H9 (cell line): ENCODE results near the gene PRDM13. TPM values are rescaled to one million over a fixed set of nuclear protein-coding genes. Genes with fewer than 3 reads are reported as not detected.
A peak's percentile ranks its signal among the peaks of the same experiment; 100 is the strongest.

Experiments used
- DNase-seq: peaks from one replicate; pipeline ENCODE4 v3.0.0-alpha.2; 2017
- H2AFZ ChIP-seq: one replicate; pipeline ENCODE4 v1.6.1; 2013; ENCODE audit warnings: mild to moderate bottlenecking, low read length, control low read depth, moderate library complexity
- H2AK5ac ChIP-seq: 2 replicates; pipeline ENCODE4 v1.6.1; 2013; ENCODE audit warnings: low read length, control low read depth, mixed read lengths; ENCODE audit not compliant: insufficient read length
- H2BK120ac ChIP-seq: one replicate; pipeline ENCODE4 v1.6.1; 2013; ENCODE audit warnings: low read depth, mild to moderate bottlenecking, low read length, control low read depth, inconsistent platforms; ENCODE audit not compliant: poor library complexity, severe bottlenecking
- H2BK12ac ChIP-seq: 2 replicates; pipeline ENCODE4 v1.6.1; 2013; ENCODE audit warnings: low read length, control low read depth, mixed read lengths, low read depth; ENCODE audit not compliant: insufficient read length
- H2BK15ac ChIP-seq: 2 replicates; pipeline ENCODE4 v1.6.1; 2013; ENCODE audit warnings: low read depth, low read length, control low read depth
- H2BK20ac ChIP-seq: one replicate; pipeline ENCODE4 v1.6.1; 2013; ENCODE audit warnings: low read depth, mild to moderate bottlenecking, low read length, control low read depth, inconsistent platforms; ENCODE audit not compliant: poor library complexity, severe bottlenecking
- H2BK5ac ChIP-seq: 2 replicates; pipeline ENCODE4 v1.6.1; 2013; ENCODE audit warnings: low read length, control low read depth, mixed read lengths; ENCODE audit not compliant: insufficient read length
- H3K14ac ChIP-seq: 2 replicates; pipeline ENCODE4 v1.6.1; 2013; ENCODE audit warnings: low read length, control low read depth; ENCODE audit not compliant: insufficient read depth
- H3K18ac ChIP-seq: 2 replicates; pipeline ENCODE4 v1.6.1; 2013; ENCODE audit warnings: low read depth, mild to moderate bottlenecking, mixed read lengths, low read length, control low read depth; ENCODE audit not compliant: insufficient read length
- H3K23ac ChIP-seq: 2 replicates; pipeline ENCODE4 v1.6.1; 2013; ENCODE audit warnings: low read length, control low read depth, mixed read lengths, low read depth; ENCODE audit not compliant: insufficient read length
- H3K23me2 ChIP-seq: 2 replicates; pipeline ENCODE4 v1.6.1; 2013; ENCODE audit warnings: low read depth, mild to moderate bottlenecking, mixed read lengths, low read length, control low read depth; ENCODE audit not compliant: insufficient read length, poor library complexity, severe bottlenecking
- H3K27ac ChIP-seq: 2 replicates; pipeline ENCODE4 v1.5.1; 2013; ENCODE audit warnings: low read length, control low read depth, mixed read lengths, low read depth; ENCODE audit not compliant: insufficient read length
- H3K27me3 ChIP-seq: 2 replicates; pipeline ENCODE4 v1.6.1; 2013; ENCODE audit warnings: low read length, control low read depth, inconsistent platforms; ENCODE audit not compliant: insufficient read depth
- H3K4ac ChIP-seq: 2 replicates; pipeline ENCODE4 v1.6.1; 2013; ENCODE audit warnings: low read depth, mild to moderate bottlenecking, control low read depth, inconsistent platforms, low read length, moderate library complexity
- H3K4me1 ChIP-seq: 2 replicates; pipeline ENCODE4 v1.6.1; 2013; ENCODE audit warnings: low read length, control low read depth, inconsistent platforms; ENCODE audit not compliant: insufficient read depth
- H3K4me2 ChIP-seq: 2 replicates; pipeline ENCODE4 v1.6.1; 2013; ENCODE audit warnings: low read length, control low read depth, mixed read lengths; ENCODE audit not compliant: insufficient read length, insufficient read depth
- H3K56ac ChIP-seq: 2 replicates; pipeline ENCODE4 v1.6.1; 2013; ENCODE audit warnings: low read depth, mild to moderate bottlenecking, mixed read lengths, low read length, control low read depth; ENCODE audit not compliant: insufficient read length
- H3K79me1 ChIP-seq: 2 replicates; pipeline ENCODE4 v1.6.1; 2013; ENCODE audit warnings: low read depth, mild to moderate bottlenecking, moderate library complexity, low read length, control low read depth, inconsistent platforms; ENCODE audit not compliant: insufficient read depth, poor library complexity, severe bottlenecking
- H3K79me2 ChIP-seq: 2 replicates; pipeline ENCODE4 v1.6.1; 2013; ENCODE audit warnings: low read length, control low read depth, inconsistent platforms; ENCODE audit not compliant: insufficient read depth
- H3K9ac ChIP-seq: 2 replicates; pipeline ENCODE4 v1.6.1; 2013; ENCODE audit warnings: low read length, control low read depth, mixed read lengths; ENCODE audit not compliant: insufficient read length; ENCODE audit errors: extremely low read depth
- H3K9me3 ChIP-seq: one replicate; pipeline ENCODE4 v1.6.1; 2013; ENCODE audit warnings: low read depth, low read length, inconsistent platforms; ENCODE audit not compliant: control insufficient read depth
- H3T11ph ChIP-seq: one replicate; pipeline ENCODE4 v1.6.1; 2013; ENCODE audit warnings: mild to moderate bottlenecking, low read length, control low read depth, inconsistent platforms
- H4K20me1 ChIP-seq: one replicate; pipeline ENCODE4 v1.6.1; 2013; ENCODE audit not compliant: control insufficient read depth, insufficient read length, insufficient read depth
- H4K5ac ChIP-seq: 2 replicates; pipeline ENCODE4 v1.6.1; 2013; ENCODE audit warnings: low read depth, mild to moderate bottlenecking, mixed read lengths, low read length, control low read depth; ENCODE audit not compliant: insufficient read length
- H4K8ac ChIP-seq: replicated peaks from 2 replicates; pipeline ENCODE4 v1.6.1; 2013; ENCODE audit warnings: low read length, control low read depth, mixed read lengths, low read depth; ENCODE audit not compliant: insufficient read length
- H4K91ac ChIP-seq: 2 replicates; pipeline ENCODE4 v1.6.1; 2013; ENCODE audit warnings: low read depth, mild to moderate bottlenecking, moderate library complexity, mixed read lengths, low read length, control low read depth; ENCODE audit not compliant: insufficient read length
- H3K27ac Mint-ChIP-seq, 3 experiments: 2 replicates in 2 of 3; 3 replicates in 1 of 3; pipeline ENCODE4 v1.8.0; 2020 to 2021; ENCODE audit warnings: mixed read lengths in 3 of 3, mild to moderate bottlenecking in 1 of 3, moderate library complexity in 1 of 3
- H3K27me3 Mint-ChIP-seq: 2 replicates; pipeline ENCODE4 v1.8.0; 2021; ENCODE audit warnings: low read depth, mild to moderate bottlenecking, moderate library complexity, mixed read lengths
- H3K36me3 Mint-ChIP-seq, 3 experiments: 2 replicates in 2 of 3; 3 replicates in 1 of 3; pipeline ENCODE4 v1.8.0; 2020 to 2021; ENCODE audit warnings: low read depth in 3 of 3, mixed read lengths in 3 of 3; ENCODE audit not compliant: insufficient read depth in 1 of 3
- H3K4me1 Mint-ChIP-seq, 2 experiments: 2 replicates each; pipeline ENCODE4 v1.8.0; 2020; ENCODE audit warnings: mixed read lengths in 2 of 2
- H3K4me3 Mint-ChIP-seq, 2 experiments: 2 replicates in 1 of 2; 3 replicates in 1 of 2; pipeline ENCODE4 v1.8.0; 2020 to 2021; ENCODE audit warnings: mild to moderate bottlenecking in 2 of 2, mixed read lengths in 2 of 2, moderate library complexity in 1 of 2
- H3K9me3 Mint-ChIP-seq, 2 experiments: 2 replicates in 1 of 2; 3 replicates in 1 of 2; pipeline ENCODE4 v1.8.0; 2020; ENCODE audit warnings: mild to moderate bottlenecking in 2 of 2, mixed read lengths in 2 of 2, moderate library complexity in 1 of 2
- WGBS: extraction: QIAGEN DNeasy Blood & Tissue Kit; methylation state at CpG from one replicate; pipeline ENCODE4 v1.1.7; 2013; ENCODE audit warnings: missing lambda C conversion rate, low lambda C conversion rate, mixed read lengths; ENCODE audit not compliant: insufficient read length; ENCODE audit errors: extremely low coverage; 5-methylcytosine and 5-hydroxymethylcytosine counted together
- total RNA-seq: library from RNA; stranded (reverse); gene quantifications from 2 replicates; pipeline ENCODE4 v1.2.1, GENCODE V29; 2021
- TF ChIP-seq, protein P1 (sequence below): fragments of 200-600 bp; sonication (generic); conservative IDR thresholded peaks from 3 replicates; pipeline ENCODE4 v1.8.0; 2021; ENCODE audit warnings: antibody characterized with exemption, mild to moderate bottlenecking

Gene PRDM13
- total RNA-seq, 1 experiment from 2014 or later: not detected

DNA sequence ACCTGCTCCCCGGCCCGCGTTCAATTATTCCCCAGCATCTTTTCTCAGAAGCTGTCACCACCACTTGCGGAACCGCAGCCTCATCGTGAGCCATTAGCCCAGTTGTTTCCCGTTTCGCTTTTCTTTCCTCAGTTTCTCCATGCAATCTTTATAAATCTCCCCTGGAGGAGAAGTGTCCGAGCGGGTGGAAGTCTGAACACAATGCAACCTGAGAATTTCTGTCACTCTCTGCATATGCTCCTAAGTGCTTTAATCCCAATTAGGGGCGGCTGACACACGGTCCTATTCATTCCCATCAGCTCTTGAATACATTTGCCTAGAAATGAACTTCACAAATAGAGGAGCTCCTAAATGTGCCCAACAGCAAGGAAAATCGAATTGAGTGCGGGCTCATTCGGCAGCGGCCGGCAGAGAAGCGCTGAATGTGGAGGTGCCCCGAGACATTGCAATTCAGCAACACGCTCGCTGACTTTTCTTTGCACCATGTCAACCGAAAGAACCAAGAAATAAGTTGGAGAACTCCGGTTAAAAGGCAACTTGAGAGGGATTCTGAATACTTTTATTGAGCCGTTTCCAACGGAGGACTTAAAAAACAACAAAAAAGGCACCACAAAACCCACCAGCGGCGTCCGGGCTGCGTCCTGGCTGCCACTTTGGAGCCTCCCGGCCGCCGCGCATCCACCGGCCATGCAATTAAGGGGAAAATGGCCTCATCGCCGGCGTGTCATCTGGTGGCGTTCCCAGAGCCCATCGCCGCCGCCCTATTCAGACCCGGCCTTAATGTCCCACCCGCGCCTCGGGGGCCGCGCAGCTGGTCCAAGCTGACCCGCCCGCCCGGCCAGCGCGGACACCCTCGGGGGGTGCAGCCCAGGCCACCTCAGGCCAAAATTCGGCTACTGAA is 3.9 kb upstream of the PRDM13 start:
- Histone ChIP-seq H3K18ac (no peak overlapping the region), H3K23me2 (no peaks in the 10 kb centered on the region), H2BK15ac (no peak overlapping the region), H3K4me1 (no peaks in the 10 kb centered on the region), H2AK5ac (no peak overlapping the region), H2BK5ac (no peak overlapping the region), H3K79me1 (no peaks in the 10 kb centered on the region), H2BK12ac (no peak overlapping the region), H3K4me2 (peak overlapping the region; percentile 46), H3K56ac (no peak overlapping the region), H3K4ac (no peak overlapping the region), H3T11ph (no peak overlapping the region), H2AFZ (no peak overlapping the region), H3K23ac (no peak overlapping the region), H4K20me1 (no peaks in the 10 kb centered on the region), H4K8ac (no peak overlapping the region), H3K9ac (no peak overlapping the region), H3K14ac (no peak overlapping the region), H3K9me3 (no peaks in the 10 kb centered on the region), H2BK120ac (no peak overlapping the region), H3K79me2 (no peaks in the 10 kb centered on the region), H4K5ac (no peak overlapping the region), H4K91ac (no peak overlapping the region), H3K27me3 (peaks cover 89% of the 10 kb centered on the region), H2BK20ac (no peak overlapping the region), H3K27ac (no peak overlapping the region)
- H3K27ac Mint-ChIP-seq: no peak overlapping the region
- H3K27me3 Mint-ChIP-seq: peaks cover 100% of the 10 kb centered on the region
- DNase-seq: peak; percentile 45
- H3K4me1 Mint-ChIP-seq: peaks cover 23 to 31% of the 10 kb centered on the region in 2 experiments
- H3K36me3 Mint-ChIP-seq: no peaks in the 10 kb centered on the region
- H3K9me3 Mint-ChIP-seq: peaks cover 0 to 3% of the 10 kb centered on the region in 2 experiments; a peak in 1 of 5 replicates
- peak overlapping the region; percentile 27 to 69; a peak in 4 of 5 replicates for H3K4me3 Mint-ChIP-seq
- TF ChIP-seq, protein P1, sequence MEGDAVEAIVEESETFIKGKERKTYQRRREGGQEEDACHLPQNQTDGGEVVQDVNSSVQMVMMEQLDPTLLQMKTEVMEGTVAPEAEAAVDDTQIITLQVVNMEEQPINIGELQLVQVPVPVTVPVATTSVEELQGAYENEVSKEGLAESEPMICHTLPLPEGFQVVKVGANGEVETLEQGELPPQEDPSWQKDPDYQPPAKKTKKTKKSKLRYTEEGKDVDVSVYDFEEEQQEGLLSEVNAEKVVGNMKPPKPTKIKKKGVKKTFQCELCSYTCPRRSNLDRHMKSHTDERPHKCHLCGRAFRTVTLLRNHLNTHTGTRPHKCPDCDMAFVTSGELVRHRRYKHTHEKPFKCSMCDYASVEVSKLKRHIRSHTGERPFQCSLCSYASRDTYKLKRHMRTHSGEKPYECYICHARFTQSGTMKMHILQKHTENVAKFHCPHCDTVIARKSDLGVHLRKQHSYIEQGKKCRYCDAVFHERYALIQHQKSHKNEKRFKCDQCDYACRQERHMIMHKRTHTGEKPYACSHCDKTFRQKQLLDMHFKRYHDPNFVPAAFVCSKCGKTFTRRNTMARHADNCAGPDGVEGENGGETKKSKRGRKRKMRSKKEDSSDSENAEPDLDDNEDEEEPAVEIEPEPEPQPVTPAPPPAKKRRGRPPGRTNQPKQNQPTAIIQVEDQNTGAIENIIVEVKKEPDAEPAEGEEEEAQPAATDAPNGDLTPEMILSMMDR: no peak
- no CpG with 5 or more reads among the region's 54 CpGs for WGBS
